Endothelial cell of umbilical vein (primary cell): ENCODE measurements around the gene CBFB. TPM values are rescaled to one million over a fixed set of nuclear protein-coding genes. Genes with fewer than 3 reads are reported as not detected.
A peak's percentile ranks its signal among the peaks of the same experiment; 100 is the strongest.

ENCODE experiments used
- BruUV-seq: library from RNA; stranded (reverse); fragments of 400-500 nt; replicated peaks from 2 replicates; lab custom pipeline; 2021; lab: Mats Ljungman, UMichigan
- CTCF ChIA-PET: fragments of 300-600, 350-600 bp; sonication (Branson Sonifier 250); formaldehyde crosslinking; loops from one replicate; lab custom pipeline; 2021; ENCODE audit warnings: antibody characterized with exemption, inconsistent platforms; lab: Charles Lee
- POLR2A ChIA-PET: fragments of 300-600, 350-600 bp; sonication (Branson Sonifier 250); formaldehyde crosslinking; loops from one replicate; lab custom pipeline; 2021; ENCODE audit warnings: antibody characterized with exemption, inconsistent platforms; lab: Charles Lee
- DNase-seq: peaks from one replicate; pipeline ENCODE4 v3.0.0-alpha.2; 2011; ENCODE audit warnings: low read depth, low spot score
- FAIRE-seq: peaks from 2 replicates; lab custom pipeline; 2011; peaks lifted over from hg19 to GRCh38; lab: Jason Lieb, UNC
- H2AFZ ChIP-seq: 2 replicates; pipeline ENCODE4 v1.6.0; 2012; ENCODE audit warnings: low read depth, low read length, control low read depth, inconsistent platforms
- H3K27ac ChIP-seq: 2 replicates; pipeline ENCODE4 v1.5.1; 2011; ENCODE audit warnings: low read depth, mild to moderate bottlenecking, control low read depth, low read length, moderate library complexity; ENCODE audit not compliant: insufficient read depth
- H3K27me3 ChIP-seq, 2 experiments: 2 replicates each; pipeline versions ENCODE4 v1.6.0 to v1.6.1; 2011; ENCODE audit warnings: low read length in 2 of 2, mixed read lengths in 1 of 2; ENCODE audit not compliant: control insufficient read depth in 2 of 2, insufficient read depth in 2 of 2
- H3K36me3 ChIP-seq, 2 experiments: 2 replicates in 1 of 2; 3 replicates in 1 of 2; pipeline ENCODE4 v1.5.1; 2011; ENCODE audit warnings: low read length in 2 of 2, mild to moderate bottlenecking in 1 of 2, moderate library complexity in 1 of 2; ENCODE audit not compliant: control insufficient read depth in 2 of 2, insufficient read depth in 2 of 2; ENCODE audit errors: extremely low read depth in 1 of 2
- H3K4me1 ChIP-seq: 3 replicates; pipeline ENCODE4 v1.5.1; 2011; ENCODE audit warnings: mild to moderate bottlenecking, low read length; ENCODE audit not compliant: control insufficient read depth, insufficient read depth; ENCODE audit errors: extremely low read depth
- H3K4me2 ChIP-seq: 2 replicates; pipeline ENCODE4 v1.6.1; 2011; ENCODE audit warnings: low read length, control low read depth, mixed read lengths; ENCODE audit not compliant: insufficient read depth
- H3K4me3 ChIP-seq, 3 experiments: fragments of 200-600 bp in 1 of 3; sonication (generic), shearing (Covaris generic) in 1 of 3; replicated peaks in 1 of 3; 2 replicates each; pipeline ENCODE4 v1.5.1; 2011 to 2016; ENCODE audit warnings: control low read depth in 3 of 3, low read length in 3 of 3, mild to moderate bottlenecking in 2 of 3, inconsistent platforms in 1 of 3, low read depth in 1 of 3, moderate library complexity in 1 of 3; ENCODE audit not compliant: insufficient read depth in 1 of 3
- H3K79me2 ChIP-seq: 2 replicates; pipeline ENCODE4 v1.6.0; 2012; ENCODE audit warnings: low read length, inconsistent platforms; ENCODE audit not compliant: control insufficient read depth, insufficient read depth
- H3K9ac ChIP-seq: replicated peaks from 2 replicates; pipeline ENCODE3; 2011; ENCODE audit warnings: low read length, control low read depth; ENCODE audit not compliant: insufficient read depth; ENCODE audit errors: extremely low read depth
- H3K9me1 ChIP-seq: replicated peaks from 3 replicates; pipeline ENCODE4 v1.6.0; 2011; ENCODE audit warnings: mild to moderate bottlenecking, low read length; ENCODE audit not compliant: control insufficient read depth, insufficient read depth; ENCODE audit errors: extremely low read depth
- H3K9me3 ChIP-seq: replicated peaks from 2 replicates; pipeline ENCODE4 v1.5.1; 2012; ENCODE audit warnings: low read length, inconsistent platforms; ENCODE audit not compliant: control insufficient read depth, insufficient read depth
- H4K20me1 ChIP-seq: replicated peaks from 2 replicates; pipeline ENCODE3; 2011; ENCODE audit warnings: mild to moderate bottlenecking, low read length; ENCODE audit not compliant: control insufficient read depth, insufficient read depth; ENCODE audit errors: extremely low read depth
- EZH2 ChIP-seq: IDR thresholded peaks from 2 replicates; pipeline ENCODE4 v1.6.1; 2012; ENCODE audit warnings: borderline replicate concordance, low read depth, mild to moderate bottlenecking, moderate library complexity, low read length, inconsistent platforms; ENCODE audit not compliant: severe bottlenecking
- FOS ChIP-seq: IDR thresholded peaks from 2 replicates; pipeline ENCODE4 v1.6.1; 2011; ENCODE audit warnings: mild to moderate bottlenecking, low read length, moderate library complexity, borderline replicate concordance; ENCODE audit not compliant: insufficient read depth
- GATA2 ChIP-seq: IDR thresholded peaks from 2 replicates; pipeline ENCODE4 v1.7.0; 2011; ENCODE audit warnings: low read depth, mild to moderate bottlenecking, moderate library complexity, mixed read lengths, low read length; ENCODE audit not compliant: insufficient read length, insufficient read depth
- MYC ChIP-seq: IDR thresholded peaks from one replicate; pipeline ENCODE4 v1.6.1; 2011; ENCODE audit warnings: mild to moderate bottlenecking, low read depth, low read length
- POLR2A ChIP-seq: IDR thresholded peaks from 2 replicates; pipeline ENCODE4 v1.6.1; 2012; ENCODE audit warnings: low read depth, mild to moderate bottlenecking, control low read depth, low read length
- POLR2AphosphoS5 ChIP-seq: IDR thresholded peaks from 2 replicates; pipeline ENCODE4 v1.6.1; 2012; ENCODE audit warnings: low read depth, mild to moderate bottlenecking, control low read depth, low read length, moderate library complexity; ENCODE audit not compliant: insufficient read depth
- dilution Hi-C: fragments of 300-500 bp; cut with MboI; formaldehyde crosslinking; loops from one replicate; pipeline ENCODE4 v1.15.0; 2019; ENCODE audit warnings: low sequenced_read_pairs; ENCODE audit not compliant: extremely low pct_ligation_motif_present
- intact Hi-C: fragments of 100-400 bp; cut with micrococcal nuclease; formaldehyde crosslinking; loops from one replicate; pipeline ENCODE4 v1.10.0; 2022
- polyA plus RNA-seq, 4 experiments: library from polyadenylated mRNA; depleted of rRNA in 3 of 4; stranded (reverse) in 3 of 4; unstranded in 1 of 4; fragments of >200 nt; gene quantifications; 2 replicates each; pipeline versions ENCODE4 v1.2.1 to v1.2.3, GENCODE V29; 2011 to 2012; ENCODE audit warnings: missing spikeins in 1 of 4
- total RNA-seq: library from RNA; stranded (reverse); gene quantifications from 2 replicates; pipeline ENCODE4 v1.2.3, GENCODE V29; 2021
- TF ChIP-seq, protein P1 (sequence below): IDR thresholded peaks from 2 replicates; pipeline ENCODE4 v1.6.1; 2011; ENCODE audit not compliant: insufficient read depth, insufficient read length
- TF ChIP-seq, protein P2 (sequence below), 2 donors: IDR thresholded peaks; 1 replicate in 1 of 2; 2 replicates in 1 of 2; pipeline ENCODE4 v1.5.1; 2011; ENCODE audit warnings: low read length in 2 of 2, mild to moderate bottlenecking in 2 of 2, moderate library complexity in 2 of 2, control low read depth in 1 of 2, inconsistent platforms in 1 of 2, low read depth in 1 of 2; ENCODE audit not compliant: insufficient read depth in 1 of 2; ENCODE audit errors: extremely low read depth in 1 of 2

Gene CBFB
- total and polyA plus RNA-seq, 2 donors (not counting 3 experiments of a cell fraction or from before 2014, with no cell fraction given) = 27.8 to 103 TPM

- Histone ChIP-seq H3K9ac (peak overlapping the region; percentile 38), H3K27ac (no peak overlapping the region), H3K36me3 (no peaks in the 10 kb centered on the region), H3K4me2 (peak overlapping the region; percentile 37), H3K27me3 (no peaks in the 10 kb centered on the region), H3K9me3 (no peaks in the 10 kb centered on the region), H3K79me2 (no peaks in the 10 kb centered on the region), H2AFZ (peak overlapping the region; percentile 32), H3K4me3 (no peak overlapping the region), H3K4me1 (no peaks in the 10 kb centered on the region), H4K20me1 (no peaks in the 10 kb centered on the region), H3K9me1 (no peaks in the 10 kb centered on the region)
- intact Hi-C loops (loop anchor here (5.0 kb wide), 1 partner anchor 37 kb away; no protein-coding TSS in a partner anchor), dilution Hi-C loops (no loop called here)
- CTCF ChIA-PET = interaction anchor here (0.6 to 9.1 kb wide), 12 partner anchors 13 to 170 kb away, joined by 3 to 302 read pairs (median 10); partner anchors contain the start of genes B3GNT9, CES3, FBXL8 and TRADD
- FAIRE-seq (no peak), DNase-seq (no peak)
- no peak for TF ChIP-seq EZH2
- no peak for TF ChIP-seq POLR2A
- no peak for TF ChIP-seq POLR2AphosphoS5
- TF ChIP-seq FOS = no peak
- TF ChIP-seq MYC = no peak
- BruUV-seq = no TSS peak
- POLR2A ChIA-PET = no interaction called here
Measured at GRCh38 chr16:67014634-67015312, 14.2 kb upstream of the CBFB start.

- H3K36me3 ChIP-seq = no peaks in the 10 kb centered on the region
- intact Hi-C loops (no loop called here), dilution Hi-C loops (no loop called here)
- no peaks in the 10 kb centered on the region for H3K4me1 ChIP-seq
- DNase-seq = no peak
- ChIA-PET CTCF (interaction anchor here (9.1 kb wide), 1 partner anchor 139 kb away, joined by 302 read pairs; the partner anchor contains the start of gene B3GNT9), POLR2A (no interaction called here)
- H3K4me3 ChIP-seq = no peak overlapping the region
- H4K20me1 ChIP-seq = no peaks in the 10 kb centered on the region
- no peaks in the 10 kb centered on the region for H3K27me3 ChIP-seq
- no TSS peak for BruUV-seq
- no peak for TF ChIP-seq FOS
- TF ChIP-seq GATA2 = no peak
- TF ChIP-seq, protein P1, sequence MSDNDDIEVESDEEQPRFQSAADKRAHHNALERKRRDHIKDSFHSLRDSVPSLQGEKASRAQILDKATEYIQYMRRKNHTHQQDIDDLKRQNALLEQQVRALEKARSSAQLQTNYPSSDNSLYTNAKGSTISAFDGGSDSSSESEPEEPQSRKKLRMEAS = no peak
- TF ChIP-seq, protein P2, sequence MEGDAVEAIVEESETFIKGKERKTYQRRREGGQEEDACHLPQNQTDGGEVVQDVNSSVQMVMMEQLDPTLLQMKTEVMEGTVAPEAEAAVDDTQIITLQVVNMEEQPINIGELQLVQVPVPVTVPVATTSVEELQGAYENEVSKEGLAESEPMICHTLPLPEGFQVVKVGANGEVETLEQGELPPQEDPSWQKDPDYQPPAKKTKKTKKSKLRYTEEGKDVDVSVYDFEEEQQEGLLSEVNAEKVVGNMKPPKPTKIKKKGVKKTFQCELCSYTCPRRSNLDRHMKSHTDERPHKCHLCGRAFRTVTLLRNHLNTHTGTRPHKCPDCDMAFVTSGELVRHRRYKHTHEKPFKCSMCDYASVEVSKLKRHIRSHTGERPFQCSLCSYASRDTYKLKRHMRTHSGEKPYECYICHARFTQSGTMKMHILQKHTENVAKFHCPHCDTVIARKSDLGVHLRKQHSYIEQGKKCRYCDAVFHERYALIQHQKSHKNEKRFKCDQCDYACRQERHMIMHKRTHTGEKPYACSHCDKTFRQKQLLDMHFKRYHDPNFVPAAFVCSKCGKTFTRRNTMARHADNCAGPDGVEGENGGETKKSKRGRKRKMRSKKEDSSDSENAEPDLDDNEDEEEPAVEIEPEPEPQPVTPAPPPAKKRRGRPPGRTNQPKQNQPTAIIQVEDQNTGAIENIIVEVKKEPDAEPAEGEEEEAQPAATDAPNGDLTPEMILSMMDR (IDR thresholded peaks at IDR 0.05; ENCODE audit: extremely low read depth in 1 of 2, insufficient read depth in 1 of 2, low read depth in 1 of 2, low read length in 2 of 2) = no peak
- no peak for TF ChIP-seq POLR2AphosphoS5
- TF ChIP-seq MYC = no peak
- H2AFZ ChIP-seq = no peak overlapping the region
- no peak overlapping the region for H3K27ac ChIP-seq
- no peak overlapping the region for H3K9ac ChIP-seq
- FAIRE-seq = no peak
- H3K9me3 ChIP-seq = no peaks in the 10 kb centered on the region
- no peak overlapping the region for H3K4me2 ChIP-seq
- no peaks in the 10 kb centered on the region for H3K79me2 ChIP-seq
- H3K9me1 ChIP-seq = no peaks in the 10 kb centered on the region
Measured at GRCh38 chr16:67015313-67015731, 13.6 kb upstream of the CBFB start.
